Fibroblast of the conjunctiva (primary cell): ENCODE results near the gene ZMYND15.

Experiments used
- DNase-seq: peaks from one replicate; pipeline ENCODE4 v3.0.0-alpha.2; 2010; ENCODE audit warnings: low read depth

The ZMYND15 gene

GRCh38 chr17:4717791-4718190, 21.8 kb upstream of the ZMYND15 start:
- DNase-seq: no peak

- DNase-seq: no peak
These were observed 21.4 kb upstream of the ZMYND15 start for GRCh38 chr17:4718276-4718675.

- no peak for DNase-seq
These were observed 20.5 kb upstream of the ZMYND15 start for GRCh38 chr17:4719146-4719545.

GRCh38 chr17:4719684-4720221, 19.9 kb upstream of the ZMYND15 start:
- no peak for DNase-seq

GRCh38 chr17:4720787-4721186, 18.8 kb upstream of the ZMYND15 start:
- no peak for DNase-seq

GRCh38 chr17:4721203-4722135, 18.2 kb upstream of the ZMYND15 start:
- no peak for DNase-seq

- DNase-seq: no peak
These were observed 16.9 kb upstream of the ZMYND15 start for GRCh38 chr17:4722678-4723240.

- no peak for DNase-seq
These were observed 15.0 kb upstream of the ZMYND15 start for GRCh38 chr17:4724650-4725049.

- no peak for DNase-seq
These were observed 13.9 kb upstream of the ZMYND15 start for GRCh38 chr17:4725646-4726310.

- no peak for DNase-seq
These were observed 11.5 kb upstream of the ZMYND15 start for GRCh38 chr17:4728124-4728523.

- DNase-seq: no peak
These were observed 6.5 kb upstream of the ZMYND15 start for GRCh38 chr17:4733073-4733531.

GRCh38 chr17:4734857-4735475, 4.7 kb upstream of the ZMYND15 start:
- DNase-seq: no peak

- peak; percentile 24 for DNase-seq
These were observed 3.6 kb upstream of the ZMYND15 start for GRCh38 chr17:4735876-4736651.

GRCh38 chr17:4738136-4739121, 1.2 kb upstream of the ZMYND15 start:
- no peak for DNase-seq

- DNase-seq: no peak
These were observed 355 bp downstream of the ZMYND15 start for GRCh38 chr17:4740025-4740351.

GRCh38 chr17:4740584-4740983, 951 bp downstream of the ZMYND15 start:
- DNase-seq: no peak

GRCh38 chr17:4741544-4741943, 1.9 kb downstream of the ZMYND15 start:
- DNase-seq: no peak

GRCh38 chr17:4742133-4742532, 2.5 kb downstream of the ZMYND15 start:
- no peak for DNase-seq

- DNase-seq: no peak
These were observed 3.0 kb downstream of the ZMYND15 start for GRCh38 chr17:4742629-4743028.

- no peak for DNase-seq
These were observed 3.6 kb downstream of the ZMYND15 start for GRCh38 chr17:4743216-4743615.
